ENCODE measurements around the gene IRAK2. TPM values are rescaled to one million over a fixed set of nuclear protein-coding genes. Genes with fewer than 3 reads are reported as not detected.

The IRAK2 gene
- total and polyA plus RNA-seq, 3 donors from 2014 or later: 2.1 to 3.8 (median 3.7) TPM

DNA sequence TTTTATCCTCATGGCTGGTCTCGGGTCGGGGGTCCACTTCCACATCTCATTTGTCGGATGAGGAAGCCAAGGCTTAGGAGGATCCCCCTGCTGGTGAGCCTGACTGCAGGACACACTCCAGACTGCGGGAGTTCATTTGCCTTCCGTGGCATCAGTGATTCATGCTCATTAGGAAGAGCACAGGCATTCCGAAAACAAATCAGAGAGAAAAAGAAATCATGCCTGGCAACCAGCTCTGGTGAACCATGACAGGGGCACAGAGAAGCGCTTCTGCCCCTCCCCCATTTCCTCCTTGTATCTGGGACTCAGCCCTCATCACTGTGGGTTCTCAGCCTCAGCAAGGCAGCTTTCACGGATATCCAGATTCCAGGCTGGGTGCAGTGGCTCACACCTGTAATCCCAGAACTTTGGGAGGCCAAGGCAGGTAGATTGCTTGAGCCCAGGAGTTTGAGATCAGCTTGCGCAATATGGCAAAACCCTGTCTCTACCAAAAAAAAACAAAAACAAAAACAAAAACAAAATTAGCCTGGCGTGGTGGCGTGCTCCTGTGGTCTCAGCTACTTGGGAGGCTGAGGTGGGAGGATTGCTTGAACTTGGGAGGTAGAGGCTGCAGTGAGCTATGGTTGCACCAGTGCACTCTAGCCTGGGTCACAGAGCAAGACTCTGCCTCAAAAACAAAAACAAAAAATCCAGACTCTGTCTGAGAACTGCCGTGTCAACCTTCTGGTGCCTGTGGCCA is 28.4 kb downstream of the IRAK2 start:
- Histone ChIP-seq H3K4me1 (peaks cover 66% of the 10 kb centered on the region), H3K9me3 (no peaks in the 10 kb centered on the region), H3K36me3 (ENCODE audit: low read depth, missing control alignments) (no peaks in the 10 kb centered on the region), H3K27ac (peak overlapping the region; percentile 74 to 88), H3K4me3 (no peak overlapping the region), H3K27me3 (no peaks in the 10 kb centered on the region)
- TF ChIP-seq, protein P1, sequence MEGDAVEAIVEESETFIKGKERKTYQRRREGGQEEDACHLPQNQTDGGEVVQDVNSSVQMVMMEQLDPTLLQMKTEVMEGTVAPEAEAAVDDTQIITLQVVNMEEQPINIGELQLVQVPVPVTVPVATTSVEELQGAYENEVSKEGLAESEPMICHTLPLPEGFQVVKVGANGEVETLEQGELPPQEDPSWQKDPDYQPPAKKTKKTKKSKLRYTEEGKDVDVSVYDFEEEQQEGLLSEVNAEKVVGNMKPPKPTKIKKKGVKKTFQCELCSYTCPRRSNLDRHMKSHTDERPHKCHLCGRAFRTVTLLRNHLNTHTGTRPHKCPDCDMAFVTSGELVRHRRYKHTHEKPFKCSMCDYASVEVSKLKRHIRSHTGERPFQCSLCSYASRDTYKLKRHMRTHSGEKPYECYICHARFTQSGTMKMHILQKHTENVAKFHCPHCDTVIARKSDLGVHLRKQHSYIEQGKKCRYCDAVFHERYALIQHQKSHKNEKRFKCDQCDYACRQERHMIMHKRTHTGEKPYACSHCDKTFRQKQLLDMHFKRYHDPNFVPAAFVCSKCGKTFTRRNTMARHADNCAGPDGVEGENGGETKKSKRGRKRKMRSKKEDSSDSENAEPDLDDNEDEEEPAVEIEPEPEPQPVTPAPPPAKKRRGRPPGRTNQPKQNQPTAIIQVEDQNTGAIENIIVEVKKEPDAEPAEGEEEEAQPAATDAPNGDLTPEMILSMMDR (IDR thresholded peaks at IDR 0.05): no peak
- TF ChIP-seq POLR2A (IDR thresholded peaks at IDR 0.05): no peak
- WGBS, 2 donors: 76 to 79% methylated on average over 12 of the region's 12 CpGs
- DNase-seq: peak; percentile 38
- intact Hi-C loops (cut with DNase I; ENCODE audit: low total_unique reads): no loop called here

DNA sequence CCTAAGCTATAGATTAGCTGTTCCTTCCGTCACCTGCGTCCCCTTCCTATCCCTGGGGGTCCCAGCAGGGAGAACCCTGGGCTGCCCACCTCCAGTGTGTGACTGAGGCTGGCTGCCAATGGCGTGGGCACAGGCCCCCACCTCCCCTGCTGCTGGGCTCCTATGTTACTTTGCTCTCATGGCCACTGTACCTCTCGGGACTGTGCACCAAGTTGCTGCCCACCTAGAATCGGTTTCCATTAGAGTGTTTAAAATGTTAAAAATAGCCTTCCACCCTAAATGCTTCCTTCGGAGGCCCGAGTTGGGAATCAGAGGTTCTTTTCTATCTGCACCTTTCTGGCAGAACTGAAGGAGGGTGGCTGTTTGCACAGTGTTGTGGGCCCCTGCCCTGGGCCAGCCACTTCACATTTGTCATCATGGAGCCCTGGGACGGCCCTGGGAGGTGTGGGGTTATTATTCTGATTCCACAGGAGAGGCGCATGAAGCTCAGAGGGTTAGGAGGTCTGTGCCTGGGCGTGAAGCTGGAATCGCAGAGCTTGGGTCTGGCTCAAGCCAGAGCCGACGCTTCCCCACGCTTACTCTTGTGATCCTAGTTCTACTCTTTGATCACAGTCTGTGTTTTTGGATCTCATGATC is 29.1 kb downstream of the IRAK2 start:
- Histone ChIP-seq H3K27me3 (no peaks in the 10 kb centered on the region), H3K4me1 (peaks cover 66% of the 10 kb centered on the region), H3K27ac (peak overlapping the region; percentile 74 to 88), H3K36me3 (ENCODE audit: low read depth, missing control alignments) (no peaks in the 10 kb centered on the region), H3K9me3 (no peaks in the 10 kb centered on the region), H3K4me3 (no peak overlapping the region)
- TF ChIP-seq, protein P1 (IDR thresholded peaks at IDR 0.05): no peak
- TF ChIP-seq POLR2A (IDR thresholded peaks at IDR 0.05): no peak
- 33 to 68% methylated on average over 14 of the region's 14 CpGs for WGBS, 2 donors
- intact Hi-C loops (cut with DNase I; ENCODE audit: low total_unique reads): no loop called here
- no peak for DNase-seq

DNA sequence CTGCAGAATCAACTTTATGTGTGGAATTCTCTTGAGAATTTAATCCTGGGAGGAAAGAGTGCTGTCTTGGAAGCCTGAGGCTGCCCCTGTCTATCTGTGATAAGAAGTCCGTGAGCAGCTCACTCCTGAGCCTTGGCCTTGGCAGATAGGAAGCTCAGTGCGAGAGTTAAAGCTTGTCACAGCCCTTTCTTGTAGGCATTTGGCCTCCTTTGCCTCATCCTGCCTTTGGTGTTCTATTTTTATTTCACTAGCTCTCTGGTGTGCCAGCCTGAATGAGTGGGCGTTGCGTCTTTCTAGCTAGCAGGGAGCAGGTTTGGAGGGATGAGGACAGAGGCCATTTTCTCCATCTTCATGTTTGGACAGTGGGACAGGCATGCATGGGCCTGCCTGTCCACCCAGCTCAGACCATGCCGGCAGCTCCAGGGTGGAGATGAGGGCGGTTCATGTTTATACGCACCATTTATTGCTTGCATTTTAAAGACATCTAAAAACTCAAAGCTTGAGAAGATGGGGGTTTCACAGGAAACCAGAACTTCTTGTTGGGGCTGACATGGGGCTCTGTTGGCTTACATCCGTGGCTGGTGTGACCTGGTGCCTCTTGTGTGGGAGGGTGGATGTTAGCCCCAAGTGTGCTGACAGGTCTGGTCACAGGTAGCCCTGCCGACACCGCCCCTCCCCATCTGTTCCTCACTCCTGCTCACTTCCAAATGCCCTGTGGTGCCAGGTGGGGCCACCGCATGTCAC is 29.8 kb downstream of the IRAK2 start:
- WGBS, 2 donors: 54 to 68% methylated on average over 11 of the region's 11 CpGs
- H3K27ac ChIP-seq: peak overlapping the region; percentile 74 to 88
- peaks cover 62% of the 10 kb centered on the region for H3K4me1 ChIP-seq
- intact Hi-C loops (cut with DNase I; ENCODE audit: low total_unique reads): no loop called here
- H3K4me3 ChIP-seq: no peak overlapping the region
- peak; percentile 85 for DNase-seq
- H3K36me3 ChIP-seq (ENCODE audit: low read depth, missing control alignments): no peaks in the 10 kb centered on the region
- no peak for TF ChIP-seq POLR2A (IDR thresholded peaks at IDR 0.05)
- TF ChIP-seq, protein P1 (IDR thresholded peaks at IDR 0.05): no peak
- H3K9me3 ChIP-seq: no peaks in the 10 kb centered on the region
- no peaks in the 10 kb centered on the region for H3K27me3 ChIP-seq

DNA sequence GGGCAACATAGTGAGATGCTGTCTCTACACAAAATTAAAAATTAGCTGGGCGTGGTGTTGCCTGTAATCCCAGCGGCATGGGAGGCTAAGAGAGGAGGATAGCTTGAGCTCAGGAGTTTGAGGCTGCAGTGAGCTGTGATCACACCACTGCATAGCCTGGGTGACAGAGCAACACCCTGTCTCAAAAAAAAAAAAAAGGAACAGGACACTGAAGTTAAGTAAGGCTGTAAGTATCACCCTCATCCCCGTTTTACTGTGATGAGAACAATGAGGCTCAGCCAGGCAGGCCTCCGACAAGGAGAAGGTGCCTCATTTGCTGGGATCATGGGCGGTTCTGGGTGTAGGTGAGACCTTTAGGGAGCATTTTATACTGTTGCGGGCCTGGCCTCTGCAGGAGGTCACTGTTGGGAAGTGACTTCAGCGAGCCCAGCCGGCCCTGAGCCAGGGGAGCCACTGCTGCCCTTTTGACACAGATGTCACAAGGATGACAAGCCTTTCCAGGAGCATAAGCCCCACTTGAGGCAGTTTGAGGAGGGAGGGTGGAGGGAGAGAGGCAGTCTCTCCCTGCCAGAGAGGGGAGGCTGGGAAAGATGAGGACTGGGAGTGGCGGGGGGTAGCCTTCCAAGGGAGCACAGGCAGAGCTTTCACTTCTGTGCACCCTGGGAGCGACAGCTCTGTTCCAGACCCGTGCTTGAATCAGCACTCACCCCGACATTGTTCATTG is 30.8 kb downstream of the IRAK2 start:
- no peak for DNase-seq
- no peaks in the 10 kb centered on the region for H3K9me3 ChIP-seq
- no peaks in the 10 kb centered on the region for H3K36me3 ChIP-seq (ENCODE audit: low read depth, missing control alignments)
- peak overlapping the region; percentile 74 to 88 for H3K27ac ChIP-seq
- 64 to 77% methylated on average over 10 to 12 of the region's 12 CpGs for WGBS, 2 donors
- no peaks in the 10 kb centered on the region for H3K27me3 ChIP-seq
- H3K4me1 ChIP-seq: peaks cover 56% of the 10 kb centered on the region
- TF ChIP-seq, protein P1 (IDR thresholded peaks at IDR 0.05): no peak
- no peak for TF ChIP-seq POLR2A (IDR thresholded peaks at IDR 0.05)
- intact Hi-C loops (cut with DNase I; ENCODE audit: low total_unique reads): no loop called here
- no peak overlapping the region for H3K4me3 ChIP-seq
